ENCODE measurements around the gene TM7SF2.

DNA sequence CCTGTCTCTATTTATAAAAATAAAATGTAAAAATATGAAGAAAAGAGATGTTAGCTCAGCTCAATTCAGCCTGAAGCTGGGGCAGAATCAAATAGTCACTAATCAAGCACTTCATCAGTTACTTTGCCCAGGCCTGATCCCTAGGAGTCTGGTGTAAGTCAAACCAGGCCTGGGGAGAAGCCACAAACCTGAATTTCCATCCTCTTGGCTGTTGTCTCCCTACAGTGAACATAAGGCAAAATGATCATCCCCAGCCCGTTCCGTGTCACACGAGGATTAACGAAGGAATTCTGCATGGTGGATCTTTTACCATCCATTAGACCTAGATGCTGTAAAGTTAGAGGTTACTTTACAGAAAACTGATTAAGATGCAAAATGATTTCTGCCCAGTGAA, 46.8 kb upstream of the TM7SF2 start:
- TF ChIP-seq, protein P1, sequence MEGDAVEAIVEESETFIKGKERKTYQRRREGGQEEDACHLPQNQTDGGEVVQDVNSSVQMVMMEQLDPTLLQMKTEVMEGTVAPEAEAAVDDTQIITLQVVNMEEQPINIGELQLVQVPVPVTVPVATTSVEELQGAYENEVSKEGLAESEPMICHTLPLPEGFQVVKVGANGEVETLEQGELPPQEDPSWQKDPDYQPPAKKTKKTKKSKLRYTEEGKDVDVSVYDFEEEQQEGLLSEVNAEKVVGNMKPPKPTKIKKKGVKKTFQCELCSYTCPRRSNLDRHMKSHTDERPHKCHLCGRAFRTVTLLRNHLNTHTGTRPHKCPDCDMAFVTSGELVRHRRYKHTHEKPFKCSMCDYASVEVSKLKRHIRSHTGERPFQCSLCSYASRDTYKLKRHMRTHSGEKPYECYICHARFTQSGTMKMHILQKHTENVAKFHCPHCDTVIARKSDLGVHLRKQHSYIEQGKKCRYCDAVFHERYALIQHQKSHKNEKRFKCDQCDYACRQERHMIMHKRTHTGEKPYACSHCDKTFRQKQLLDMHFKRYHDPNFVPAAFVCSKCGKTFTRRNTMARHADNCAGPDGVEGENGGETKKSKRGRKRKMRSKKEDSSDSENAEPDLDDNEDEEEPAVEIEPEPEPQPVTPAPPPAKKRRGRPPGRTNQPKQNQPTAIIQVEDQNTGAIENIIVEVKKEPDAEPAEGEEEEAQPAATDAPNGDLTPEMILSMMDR (IDR thresholded peaks at IDR 0.05; ENCODE audit: borderline replicate concordance, extremely low read depth, low read length, poor library complexity, severe bottlenecking), result no peak
- TF ChIP-seq EZH2 (IDR thresholded peaks at IDR 0.05; ENCODE audit: borderline replicate concordance, low read depth, low read length, severe bottlenecking), result no peak
